Measurements from ENCODE around the gene ANKRD27.
"Not testable (repeated sequence)": the region's sequence is repeated elsewhere in the genome, so short reads cannot be mapped to it uniquely, and the experiment has no call there.

ANKRD27 gene

GRCh38 chr19:32598022-32598421, 77.0 kb downstream of the ANKRD27 start:
- Histone ChIP-seq H3K4me3 (ENCODE audit: low read length) (no peak overlapping the region), H3K9me3 (ENCODE audit: control insufficient read depth, low read length) (no peaks in the 10 kb centered on the region), H3K4me1 (ENCODE audit: control insufficient read depth, insufficient read depth, low read length) (no peaks in the 10 kb centered on the region), H3K27me3 (replicated peaks; ENCODE audit: control insufficient read depth, insufficient read depth, low read length) (no peaks in the 10 kb centered on the region), H3K9ac (ENCODE audit: low read length) (no peak overlapping the region), H3K36me3 (ENCODE audit: control insufficient read depth, insufficient read depth, low read length, severe bottlenecking) (peaks cover 75% of the 10 kb centered on the region)
- no peak for DNase-seq (ENCODE audit: low read depth)

DNA sequence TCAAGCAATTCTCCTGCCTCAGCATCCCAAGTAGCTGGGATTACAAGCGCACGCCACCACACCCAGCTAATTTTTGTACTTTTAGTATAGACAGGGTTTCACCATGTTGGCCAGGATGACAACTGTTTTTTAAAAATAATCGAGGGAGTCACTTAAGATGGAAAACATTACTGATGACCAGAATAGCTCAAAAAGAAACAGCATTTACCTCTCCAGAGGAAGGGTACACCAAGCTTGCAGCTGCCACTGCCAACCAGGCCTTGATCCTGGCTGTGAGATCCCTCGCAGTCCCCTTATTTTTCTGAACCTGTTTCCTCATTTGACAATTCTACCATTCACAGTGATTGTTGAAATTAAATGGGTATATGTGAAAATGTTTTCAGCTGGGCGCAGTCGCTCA, 79.5 kb downstream of the ANKRD27 start:
- Histone ChIP-seq H3K27me3 (replicated peaks; ENCODE audit: control insufficient read depth, insufficient read depth, low read length) (no peaks in the 10 kb centered on the region), H3K36me3 (ENCODE audit: control insufficient read depth, insufficient read depth, low read length, severe bottlenecking) (peaks cover 62% of the 10 kb centered on the region), H3K4me1 (ENCODE audit: control insufficient read depth, insufficient read depth, low read length) (no peaks in the 10 kb centered on the region), H3K4me3 (ENCODE audit: low read length) (no peak overlapping the region), H3K9me3 (ENCODE audit: control insufficient read depth, low read length) (no peaks in the 10 kb centered on the region), H3K9ac (ENCODE audit: low read length) (no peak overlapping the region)
- no peak for DNase-seq (ENCODE audit: low read depth)

GRCh38 chr19:32594021-32594420, 81.0 kb downstream of the ANKRD27 start:
- no peaks in the 10 kb centered on the region for H3K9me3 ChIP-seq (ENCODE audit: control insufficient read depth, low read length)
- no peak for DNase-seq (ENCODE audit: low read depth)
- no peaks in the 10 kb centered on the region for H3K4me1 ChIP-seq (ENCODE audit: control insufficient read depth, insufficient read depth, low read length)
- H3K9ac ChIP-seq (ENCODE audit: low read length) = no peak overlapping the region
- H3K4me3 ChIP-seq (ENCODE audit: low read length) = no peak overlapping the region
- H3K36me3 ChIP-seq (ENCODE audit: control insufficient read depth, insufficient read depth, low read length, severe bottlenecking) = peaks cover 54% of the 10 kb centered on the region
- H3K27me3 ChIP-seq (replicated peaks; ENCODE audit: control insufficient read depth, insufficient read depth, low read length) = no peaks in the 10 kb centered on the region

- peaks cover 37% of the 10 kb centered on the region for H3K36me3 ChIP-seq (ENCODE audit: control insufficient read depth, insufficient read depth, low read length, severe bottlenecking)
- not testable (repeated sequence) for H3K4me3 ChIP-seq (ENCODE audit: low read length); H3K9ac ChIP-seq (ENCODE audit: low read length); DNase-seq (ENCODE audit: low read depth); H3K27me3 ChIP-seq (replicated peaks; ENCODE audit: control insufficient read depth, insufficient read depth, low read length); H3K4me1 ChIP-seq (ENCODE audit: control insufficient read depth, insufficient read depth, low read length); H3K9me3 ChIP-seq (ENCODE audit: control insufficient read depth, low read length)
Observed at GRCh38 chr19:32587747-32588504, 87.1 kb downstream of the ANKRD27 start.

DNA sequence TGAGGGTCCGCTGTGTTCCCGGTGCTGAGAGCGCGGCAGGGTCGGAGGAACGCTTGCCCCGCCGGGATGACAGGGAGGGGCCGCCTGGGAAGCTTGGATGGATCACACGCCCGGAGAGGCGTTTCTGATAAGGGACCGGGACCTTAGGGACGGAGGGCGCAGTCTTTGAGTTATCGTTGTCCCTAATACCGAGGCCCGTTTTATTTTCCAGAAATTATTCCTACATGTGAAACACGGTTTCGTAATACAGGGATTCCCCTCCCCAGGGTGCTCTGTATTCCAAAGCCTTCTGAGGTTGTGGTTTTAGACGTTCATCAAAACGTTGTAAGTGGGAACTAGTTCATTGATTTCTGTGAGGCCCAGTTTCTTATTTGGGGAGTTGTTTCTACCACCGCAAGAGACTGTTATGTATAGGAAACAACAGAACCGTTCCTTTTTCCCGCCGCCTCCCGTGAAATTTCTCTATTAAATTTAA, 93.2 kb downstream of the ANKRD27 start:
- H3K27me3 ChIP-seq (replicated peaks; ENCODE audit: control insufficient read depth, insufficient read depth, low read length) = no peaks in the 10 kb centered on the region
- peak overlapping the region; percentile 96 for H3K9ac ChIP-seq (ENCODE audit: low read length)
- H3K4me1 ChIP-seq (ENCODE audit: control insufficient read depth, insufficient read depth, low read length) = peaks cover 13% of the 10 kb centered on the region
- peaks cover 33% of the 10 kb centered on the region for H3K36me3 ChIP-seq (ENCODE audit: control insufficient read depth, insufficient read depth, low read length, severe bottlenecking)
- H3K4me3 ChIP-seq (ENCODE audit: low read length) = peak overlapping the region; percentile 99
- H3K9me3 ChIP-seq (ENCODE audit: control insufficient read depth, low read length) = no peaks in the 10 kb centered on the region
- DNase-seq (ENCODE audit: low read depth) = peak; percentile 79

- Histone ChIP-seq H3K9me3 (ENCODE audit: control insufficient read depth, low read length) (no peaks in the 10 kb centered on the region), H3K27me3 (replicated peaks; ENCODE audit: control insufficient read depth, insufficient read depth, low read length) (no peaks in the 10 kb centered on the region), H3K4me3 (ENCODE audit: low read length) (peak within 1 kb of the TSS; percentile 99), H3K36me3 (ENCODE audit: control insufficient read depth, insufficient read depth, low read length, severe bottlenecking) (peaks cover 27% of the 10 kb centered on the region), H3K9ac (ENCODE audit: low read length) (peak within 1 kb of the TSS; percentile 96), H3K4me1 (ENCODE audit: control insufficient read depth, insufficient read depth, low read length) (peaks cover 13% of the 10 kb centered on the region)
- peak; percentile 98 for DNase-seq (ENCODE audit: low read depth)
Observed at GRCh38 chr19:32580901-32581704, 93.9 kb downstream of the ANKRD27 start, which contains the start of gene PDCD5. Gene PDCD5 (plus strand): TSS chr19:32581190. CDS start chr19:32581262, 72 bp downstream.

- peak overlapping the region; percentile 85 for H3K9ac ChIP-seq (ENCODE audit: low read length)
- H3K27me3 ChIP-seq (replicated peaks; ENCODE audit: control insufficient read depth, insufficient read depth, low read length) = no peaks in the 10 kb centered on the region
- DNase-seq (ENCODE audit: low read depth) = no peak
- no peaks in the 10 kb centered on the region for H3K9me3 ChIP-seq (ENCODE audit: control insufficient read depth, low read length)
- H3K4me1 ChIP-seq (ENCODE audit: control insufficient read depth, insufficient read depth, low read length) = peaks cover 13% of the 10 kb centered on the region
- H3K36me3 ChIP-seq (ENCODE audit: control insufficient read depth, insufficient read depth, low read length, severe bottlenecking) = peaks cover 20% of the 10 kb centered on the region
- H3K4me3 ChIP-seq (ENCODE audit: low read length) = peak overlapping the region; percentile 99
Observed at GRCh38 chr19:32580353-32580900, 94.6 kb downstream of the ANKRD27 start.

DNA sequence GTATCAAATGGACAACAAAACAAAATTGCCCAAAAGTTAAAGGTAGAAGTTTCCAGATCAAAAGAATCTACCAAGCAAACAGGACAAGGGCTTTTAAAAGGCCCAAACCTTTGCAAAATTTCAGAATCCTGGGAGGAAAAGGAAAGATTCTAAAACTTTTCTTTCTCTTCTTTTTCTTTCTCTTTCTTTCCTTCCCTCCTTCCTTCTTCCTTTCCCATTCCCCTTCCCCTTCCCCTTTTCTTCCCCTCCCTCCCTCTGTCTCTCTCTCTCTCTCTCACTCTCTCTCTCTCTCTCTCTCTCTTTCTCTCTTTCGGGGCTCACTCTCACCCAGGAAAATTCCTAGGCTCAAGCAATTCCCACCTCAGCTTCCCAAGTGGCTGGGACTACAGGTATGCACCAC, 98.2 kb downstream of the ANKRD27 start:
- Histone ChIP-seq H3K4me1 (ENCODE audit: control insufficient read depth, insufficient read depth, low read length) (peaks cover 4% of the 10 kb centered on the region), H3K9ac (ENCODE audit: low read length) (no peak overlapping the region), H3K27me3 (replicated peaks; ENCODE audit: control insufficient read depth, insufficient read depth, low read length) (peaks cover 10% of the 10 kb centered on the region), H3K4me3 (ENCODE audit: low read length) (no peak overlapping the region), H3K9me3 (ENCODE audit: control insufficient read depth, low read length) (no peaks in the 10 kb centered on the region), H3K36me3 (ENCODE audit: control insufficient read depth, insufficient read depth, low read length, severe bottlenecking) (no peaks in the 10 kb centered on the region)
- DNase-seq (ENCODE audit: low read depth) = no peak

DNA sequence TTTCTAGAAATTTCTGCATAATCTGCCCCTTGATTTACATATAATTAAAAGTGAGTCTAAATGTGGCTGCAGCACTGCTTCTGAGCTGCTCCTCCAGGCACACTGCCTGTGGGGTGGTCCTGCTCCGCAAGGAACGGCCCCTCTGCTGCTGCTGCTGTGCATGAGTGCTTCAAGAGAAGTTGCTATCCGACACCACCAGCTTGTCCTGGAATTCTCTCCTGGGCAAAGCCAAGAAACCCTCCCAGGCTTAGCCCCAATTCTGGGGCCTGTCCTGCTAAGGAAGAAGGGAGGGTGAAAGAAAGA, 101.5 kb downstream of the ANKRD27 start:
- DNase-seq (ENCODE audit: low read depth) = no peak
- Histone ChIP-seq H3K9me3 (ENCODE audit: control insufficient read depth, low read length) (no peaks in the 10 kb centered on the region), H3K36me3 (ENCODE audit: control insufficient read depth, insufficient read depth, low read length, severe bottlenecking) (no peaks in the 10 kb centered on the region), H3K27me3 (replicated peaks; ENCODE audit: control insufficient read depth, insufficient read depth, low read length) (peaks cover 23% of the 10 kb centered on the region), H3K9ac (ENCODE audit: low read length) (no peak overlapping the region), H3K4me3 (ENCODE audit: low read length) (no peak overlapping the region), H3K4me1 (ENCODE audit: control insufficient read depth, insufficient read depth, low read length) (no peaks in the 10 kb centered on the region)

DNA sequence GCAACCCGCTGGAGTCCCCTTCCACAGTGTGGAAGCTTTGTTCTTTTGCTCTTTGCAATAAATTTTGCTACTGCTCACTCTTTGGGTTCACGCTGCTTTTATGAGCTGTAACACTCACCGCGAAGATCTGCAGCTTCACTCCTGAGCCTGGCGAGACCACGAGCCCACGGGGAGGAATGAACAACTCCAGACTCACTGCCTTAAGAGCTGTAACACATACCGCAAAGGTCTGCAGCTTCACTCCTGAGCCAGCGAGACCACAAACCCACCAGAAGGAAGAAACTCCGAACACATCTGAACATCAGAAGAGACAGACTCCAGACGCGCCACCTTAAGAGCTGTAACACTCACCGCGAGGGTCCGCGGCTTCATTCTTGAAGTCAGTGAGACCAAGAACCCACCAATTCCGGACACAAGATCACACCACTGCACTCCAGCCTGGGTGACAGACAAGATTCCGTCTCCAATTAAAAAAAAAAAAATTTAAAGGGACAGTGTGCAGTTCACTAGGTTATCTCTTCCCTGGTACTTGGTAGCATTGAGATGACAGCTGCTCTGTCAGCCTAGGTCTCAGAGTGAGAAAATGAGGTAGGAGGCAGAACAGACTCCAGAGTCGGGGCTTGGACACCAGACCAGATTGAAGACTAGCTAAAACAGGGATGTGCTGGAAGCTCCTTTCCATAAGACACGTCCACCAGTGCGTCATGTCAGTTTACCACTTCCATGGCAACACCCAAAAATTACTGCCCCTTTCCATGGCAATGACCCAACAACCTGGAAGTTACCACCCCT, 102.1 kb downstream of the ANKRD27 start:
- H3K4me1 ChIP-seq (ENCODE audit: control insufficient read depth, insufficient read depth, low read length); H3K9ac ChIP-seq (ENCODE audit: low read length); H3K36me3 ChIP-seq (ENCODE audit: control insufficient read depth, insufficient read depth, low read length, severe bottlenecking); DNase-seq (ENCODE audit: low read depth); H3K9me3 ChIP-seq (ENCODE audit: control insufficient read depth, low read length); H3K4me3 ChIP-seq (ENCODE audit: low read length): not testable (repeated sequence)
- H3K27me3 ChIP-seq (replicated peaks; ENCODE audit: control insufficient read depth, insufficient read depth, low read length) = peaks cover 23% of the 10 kb centered on the region
